Measurements from ENCODE around the gene TTC34. TPM values are rescaled to one million over a fixed set of nuclear protein-coding genes. Genes with fewer than 3 reads are reported as not detected.

The TTC34 gene
- total RNA-seq, 1 experiment from 2014 or later = 0.92 TPM

- H3K27ac ChIP-seq (ENCODE audit: insufficient read length, low read depth, low read length) = no peak overlapping the region
- peaks cover 10% of the 10 kb centered on the region for H3K23me2 ChIP-seq (ENCODE audit: insufficient read length, low read depth, low read length, poor library complexity, severe bottlenecking)
- H3K14ac ChIP-seq (ENCODE audit: insufficient read depth, low read length) = no peak overlapping the region
- no peak overlapping the region for H2BK20ac ChIP-seq (ENCODE audit: low read depth, low read length, poor library complexity, severe bottlenecking)
- Mint-ChIP-seq H3K9me3 (peaks cover 26 to 36% of the 10 kb centered on the region in 2 experiments), H3K27ac (no peak overlapping the region), H3K4me3 (no peak overlapping the region), H3K4me1 (peaks cover 2 to 5% of the 10 kb centered on the region in 2 experiments; a peak in 1 of 4 replicates), H3K36me3 (ENCODE audit: insufficient read depth in 1 of 3, low read depth in 3 of 3) (peaks cover 0 to 10% (median 4%) of the 10 kb centered on the region in 3 experiments; a peak in 2 of 7 replicates), H3K27me3 (ENCODE audit: low read depth) (peaks cover 19% of the 10 kb centered on the region)
- no peak overlapping the region for H3K4ac ChIP-seq (ENCODE audit: low read depth, low read length)
- no peak for DNase-seq
- no peak overlapping the region for H2BK5ac ChIP-seq (ENCODE audit: insufficient read length, low read length)
- H3K23ac ChIP-seq (ENCODE audit: insufficient read length, low read depth, low read length) = no peak overlapping the region
- no peak overlapping the region for H2BK15ac ChIP-seq (ENCODE audit: low read depth, low read length)
- H4K20me1 ChIP-seq (ENCODE audit: control insufficient read depth, insufficient read depth, insufficient read length) = no peaks in the 10 kb centered on the region
- no peaks in the 10 kb centered on the region for H3K79me1 ChIP-seq (ENCODE audit: insufficient read depth, low read depth, low read length, poor library complexity, severe bottlenecking)
- H3K4me2 ChIP-seq (ENCODE audit: insufficient read depth, insufficient read length, low read length) = no peak overlapping the region
- no peak overlapping the region for H4K91ac ChIP-seq (ENCODE audit: insufficient read length, low read depth, low read length)
- no peaks in the 10 kb centered on the region for H3K79me2 ChIP-seq (ENCODE audit: insufficient read depth, low read length)
- no peak overlapping the region for H4K5ac ChIP-seq (ENCODE audit: insufficient read length, low read depth, low read length)
- TF ChIP-seq, protein P1, sequence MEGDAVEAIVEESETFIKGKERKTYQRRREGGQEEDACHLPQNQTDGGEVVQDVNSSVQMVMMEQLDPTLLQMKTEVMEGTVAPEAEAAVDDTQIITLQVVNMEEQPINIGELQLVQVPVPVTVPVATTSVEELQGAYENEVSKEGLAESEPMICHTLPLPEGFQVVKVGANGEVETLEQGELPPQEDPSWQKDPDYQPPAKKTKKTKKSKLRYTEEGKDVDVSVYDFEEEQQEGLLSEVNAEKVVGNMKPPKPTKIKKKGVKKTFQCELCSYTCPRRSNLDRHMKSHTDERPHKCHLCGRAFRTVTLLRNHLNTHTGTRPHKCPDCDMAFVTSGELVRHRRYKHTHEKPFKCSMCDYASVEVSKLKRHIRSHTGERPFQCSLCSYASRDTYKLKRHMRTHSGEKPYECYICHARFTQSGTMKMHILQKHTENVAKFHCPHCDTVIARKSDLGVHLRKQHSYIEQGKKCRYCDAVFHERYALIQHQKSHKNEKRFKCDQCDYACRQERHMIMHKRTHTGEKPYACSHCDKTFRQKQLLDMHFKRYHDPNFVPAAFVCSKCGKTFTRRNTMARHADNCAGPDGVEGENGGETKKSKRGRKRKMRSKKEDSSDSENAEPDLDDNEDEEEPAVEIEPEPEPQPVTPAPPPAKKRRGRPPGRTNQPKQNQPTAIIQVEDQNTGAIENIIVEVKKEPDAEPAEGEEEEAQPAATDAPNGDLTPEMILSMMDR (conservative IDR thresholded peaks at IDR 0.05) = no peak
- H2BK12ac ChIP-seq (ENCODE audit: insufficient read length, low read depth, low read length) = no peak overlapping the region
- no peak overlapping the region for H2AFZ ChIP-seq (ENCODE audit: low read length)
- no peak overlapping the region for H3K9ac ChIP-seq (ENCODE audit: extremely low read depth, insufficient read length, low read length)
- no CpG with 5 or more reads among the region's 14 CpGs for WGBS (ENCODE audit: extremely low coverage, insufficient read length, low lambda C conversion rate)
- H3K18ac ChIP-seq (ENCODE audit: insufficient read length, low read depth, low read length) = no peak overlapping the region
- peaks cover 17% of the 10 kb centered on the region for H3K9me3 ChIP-seq (ENCODE audit: control insufficient read depth, low read depth, low read length)
- H3K56ac ChIP-seq (ENCODE audit: insufficient read length, low read depth, low read length) = no peak overlapping the region
- no peak overlapping the region for H2BK120ac ChIP-seq (ENCODE audit: low read depth, low read length, poor library complexity, severe bottlenecking)
- peaks cover 1% of the 10 kb centered on the region; the same call in 1 of the 2 replicates for H3K27me3 ChIP-seq (ENCODE audit: insufficient read depth, low read length)
- H4K8ac ChIP-seq (replicated peaks; ENCODE audit: insufficient read length, low read depth, low read length) = no peak overlapping the region
- no peak overlapping the region for H3T11ph ChIP-seq (ENCODE audit: low read length)
- no peak overlapping the region for H2AK5ac ChIP-seq (ENCODE audit: insufficient read length, low read length)
- no peaks in the 10 kb centered on the region for H3K4me1 ChIP-seq (ENCODE audit: insufficient read depth, low read length)
These were observed 157.3 kb downstream of the TTC34 start for GRCh38 chr1:2644171-2644570.

All from H9 (cell line).